ENCODE measurements around the gene SPTLC1. TPM values are rescaled to one million over a fixed set of nuclear protein-coding genes. Genes with fewer than 3 reads are reported as not detected.
"Not testable (repeated sequence)": the region's sequence is repeated elsewhere in the genome, so short reads cannot be mapped to it uniquely, and the experiment has no call there.

The SPTLC1 gene
- total RNA-seq, 2 donors from 2014 or later, result 77.2 to 83.8 TPM

DNA sequence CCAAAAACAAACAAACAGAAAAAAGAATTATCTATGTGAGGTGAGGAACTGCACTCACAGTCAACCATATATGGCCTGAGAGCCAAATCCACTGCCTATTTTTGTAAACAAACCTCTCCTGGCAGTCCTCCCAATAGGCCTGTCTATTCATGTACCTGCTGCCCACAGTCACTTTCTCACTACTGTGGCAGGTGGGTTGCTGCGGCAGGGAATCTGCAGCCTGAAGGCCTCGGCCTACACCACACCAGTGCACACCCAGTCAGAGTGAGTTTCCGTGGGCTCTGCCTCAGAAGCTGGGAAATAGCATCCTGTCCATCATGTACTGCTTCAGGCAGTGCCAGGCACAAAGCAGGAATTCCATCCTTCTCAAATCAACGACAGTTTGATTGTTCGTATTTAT, 82.3 kb downstream of the SPTLC1 start:
- intact Hi-C loops (cut with DNase I), result no loop called here
- Histone ChIP-seq H3K36me3 (no peaks in the 10 kb centered on the region), H3K4me1 (no peaks in the 10 kb centered on the region), H3K9ac (ENCODE audit: low read depth in 2 of 2, low read length in 2 of 2) (no peak overlapping the region), H3K9me3 (no peaks in the 10 kb centered on the region), H3K4me3 (no peak overlapping the region), H3K27me3 (no peaks in the 10 kb centered on the region), H3K27ac (no peak overlapping the region)
- DNase-seq, result no peak
- TF ChIP-seq, protein P1, sequence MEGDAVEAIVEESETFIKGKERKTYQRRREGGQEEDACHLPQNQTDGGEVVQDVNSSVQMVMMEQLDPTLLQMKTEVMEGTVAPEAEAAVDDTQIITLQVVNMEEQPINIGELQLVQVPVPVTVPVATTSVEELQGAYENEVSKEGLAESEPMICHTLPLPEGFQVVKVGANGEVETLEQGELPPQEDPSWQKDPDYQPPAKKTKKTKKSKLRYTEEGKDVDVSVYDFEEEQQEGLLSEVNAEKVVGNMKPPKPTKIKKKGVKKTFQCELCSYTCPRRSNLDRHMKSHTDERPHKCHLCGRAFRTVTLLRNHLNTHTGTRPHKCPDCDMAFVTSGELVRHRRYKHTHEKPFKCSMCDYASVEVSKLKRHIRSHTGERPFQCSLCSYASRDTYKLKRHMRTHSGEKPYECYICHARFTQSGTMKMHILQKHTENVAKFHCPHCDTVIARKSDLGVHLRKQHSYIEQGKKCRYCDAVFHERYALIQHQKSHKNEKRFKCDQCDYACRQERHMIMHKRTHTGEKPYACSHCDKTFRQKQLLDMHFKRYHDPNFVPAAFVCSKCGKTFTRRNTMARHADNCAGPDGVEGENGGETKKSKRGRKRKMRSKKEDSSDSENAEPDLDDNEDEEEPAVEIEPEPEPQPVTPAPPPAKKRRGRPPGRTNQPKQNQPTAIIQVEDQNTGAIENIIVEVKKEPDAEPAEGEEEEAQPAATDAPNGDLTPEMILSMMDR (IDR thresholded peaks at IDR 0.05), result no peak

DNA sequence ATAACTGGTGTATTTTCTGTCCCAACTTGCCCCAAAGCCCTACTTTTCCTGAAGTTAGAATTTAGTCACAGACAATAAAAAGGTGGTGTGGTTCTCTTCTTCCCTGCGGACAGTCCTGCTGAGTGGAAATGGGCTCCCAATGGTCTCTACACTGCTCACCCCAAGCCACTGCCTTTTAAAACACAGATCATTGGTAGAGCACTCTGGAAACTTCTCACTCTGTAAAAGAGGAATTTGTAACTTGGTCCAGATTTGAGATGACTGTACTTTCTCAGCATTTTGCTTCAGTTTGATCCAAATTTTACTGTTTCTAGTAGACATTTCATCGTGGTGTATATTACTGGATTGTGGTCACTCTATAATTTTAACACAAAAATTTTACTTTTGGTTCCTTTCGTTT, 84.8 kb downstream of the SPTLC1 start:
- H3K9ac ChIP-seq (ENCODE audit: low read depth in 2 of 2, low read length in 2 of 2), result no peak overlapping the region
- TF ChIP-seq, protein P1 (IDR thresholded peaks at IDR 0.05), result no peak
- H3K4me3 ChIP-seq, result no peak overlapping the region
- intact Hi-C loops (cut with DNase I), result no loop called here
- no peaks in the 10 kb centered on the region for H3K9me3 ChIP-seq
- no peak for DNase-seq
- no peak overlapping the region for H3K27ac ChIP-seq
- no peaks in the 10 kb centered on the region for H3K36me3 ChIP-seq
- no peaks in the 10 kb centered on the region for H3K27me3 ChIP-seq
- no peaks in the 10 kb centered on the region for H3K4me1 ChIP-seq

DNA sequence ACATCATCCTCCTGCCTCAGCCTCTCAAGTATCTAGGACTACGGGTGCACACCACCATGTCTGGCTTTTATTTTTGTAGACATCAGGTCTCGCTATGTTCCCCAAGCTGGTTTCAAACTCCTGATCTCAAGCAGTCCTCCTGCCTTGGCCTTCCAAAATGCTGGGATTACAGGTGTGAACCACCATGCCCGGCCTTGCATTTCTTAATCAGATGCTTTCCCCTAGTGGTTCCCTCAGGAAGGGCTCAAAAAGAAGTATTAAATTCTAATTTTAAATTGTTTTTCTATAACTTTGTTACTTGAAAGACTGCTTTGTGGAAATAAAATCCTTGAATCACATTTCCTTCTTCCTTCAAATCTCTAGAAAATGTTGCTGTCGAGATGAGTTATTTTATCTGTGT, 85.7 kb downstream of the SPTLC1 start:
- Histone ChIP-seq H3K4me1 (no peaks in the 10 kb centered on the region), H3K27me3 (no peaks in the 10 kb centered on the region), H3K4me3 (no peak overlapping the region), H3K36me3 (no peaks in the 10 kb centered on the region), H3K9ac (ENCODE audit: low read depth in 2 of 2, low read length in 2 of 2) (no peak overlapping the region), H3K27ac (no peak overlapping the region), H3K9me3 (no peaks in the 10 kb centered on the region)
- TF ChIP-seq, protein P1 (IDR thresholded peaks at IDR 0.05), result no peak
- DNase-seq, result no peak
- intact Hi-C loops (cut with DNase I), result no loop called here

DNA sequence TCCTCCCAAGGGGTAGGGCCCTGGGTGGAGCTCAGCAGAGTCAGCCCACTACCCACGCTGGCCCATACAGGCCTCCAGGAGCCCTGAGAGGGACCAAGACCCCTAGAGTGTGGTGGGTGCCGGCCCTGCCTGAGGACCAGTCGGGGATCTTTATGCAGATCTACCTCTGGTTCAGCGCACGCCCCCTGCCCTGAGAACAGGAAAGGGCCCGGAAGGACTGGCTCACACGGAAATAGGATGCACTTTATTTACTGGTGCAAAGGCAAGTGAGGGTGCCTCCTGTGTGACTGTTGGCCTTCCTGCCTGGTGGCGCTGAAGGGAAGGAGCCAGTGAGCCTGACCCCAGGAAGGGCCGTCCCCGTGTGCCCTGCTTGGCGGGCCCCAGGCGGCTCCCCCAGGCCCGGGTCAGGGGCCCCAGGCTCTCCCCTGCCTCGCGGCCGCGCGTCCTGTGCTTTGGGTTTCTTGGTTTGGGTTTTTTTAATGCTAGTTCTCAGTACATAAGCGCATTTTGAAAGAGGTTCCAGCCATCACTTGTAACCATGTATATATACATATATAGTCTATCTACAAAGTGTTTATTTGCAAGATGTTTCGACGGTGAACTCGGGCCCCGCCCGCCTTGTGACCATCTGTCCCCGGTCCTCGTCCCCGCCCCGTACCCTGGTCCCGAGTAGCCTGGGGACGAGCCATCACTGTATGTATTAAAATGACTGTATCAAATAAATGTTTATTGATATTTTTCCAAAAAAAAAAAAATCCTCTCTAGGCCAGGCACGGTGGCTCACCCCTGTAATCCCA, 88.8 kb downstream of the SPTLC1 start:
- Histone ChIP-seq H3K4me1 (no peaks in the 10 kb centered on the region), H3K27me3 (no peaks in the 10 kb centered on the region), H3K27ac (no peak overlapping the region), H3K9ac (ENCODE audit: low read depth in 2 of 2, low read length in 2 of 2) (no peak overlapping the region), H3K9me3 (no peaks in the 10 kb centered on the region), H3K4me3 (no peak overlapping the region), H3K36me3 (no peaks in the 10 kb centered on the region)
- intact Hi-C loops (cut with DNase I), result no loop called here
- DNase-seq, result no peak
- TF ChIP-seq, protein P1 (IDR thresholded peaks at IDR 0.05), result no peak

DNA sequence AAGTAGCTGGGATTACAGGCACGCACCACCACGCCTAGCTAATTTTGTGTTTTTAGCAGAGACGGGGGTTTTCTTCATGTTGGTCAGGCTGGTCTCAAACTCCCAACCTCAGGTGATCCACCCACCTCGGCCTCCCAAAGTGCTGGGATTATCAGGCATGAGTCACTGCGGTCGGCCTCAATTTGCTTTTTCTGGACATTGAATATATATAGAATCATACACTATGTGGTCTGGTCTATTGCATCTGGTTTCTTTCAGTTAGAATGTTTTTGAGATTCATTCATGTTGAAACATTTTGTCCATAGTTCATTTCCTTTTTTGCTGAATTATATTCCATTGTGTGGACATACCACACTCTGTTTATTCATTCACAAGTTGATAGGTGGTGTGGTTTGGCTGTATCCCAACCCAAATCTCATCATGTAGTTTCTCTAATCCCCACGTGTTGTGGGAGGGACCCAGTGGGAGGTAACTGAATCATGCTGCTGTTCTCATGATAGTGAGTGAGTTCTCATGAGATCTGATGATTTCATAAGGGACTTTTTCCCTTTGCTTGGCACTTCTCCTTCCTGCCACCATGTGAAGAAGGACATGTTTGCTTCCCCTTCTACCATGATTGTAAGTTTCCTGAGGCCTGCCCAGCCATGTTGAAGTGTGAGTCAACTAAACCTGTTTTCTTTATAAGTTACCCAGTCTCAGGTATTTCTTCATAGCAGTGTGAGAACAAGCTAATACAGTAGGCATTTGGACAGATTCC, 93.2 kb downstream of the SPTLC1 start:
- H3K27me3 ChIP-seq; H3K27ac ChIP-seq; DNase-seq; H3K36me3 ChIP-seq; H3K4me3 ChIP-seq; H3K4me1 ChIP-seq; H3K9ac ChIP-seq (ENCODE audit: low read depth in 2 of 2, low read length in 2 of 2); H3K9me3 ChIP-seq; intact Hi-C loops (cut with DNase I): not testable (repeated sequence)

DNA sequence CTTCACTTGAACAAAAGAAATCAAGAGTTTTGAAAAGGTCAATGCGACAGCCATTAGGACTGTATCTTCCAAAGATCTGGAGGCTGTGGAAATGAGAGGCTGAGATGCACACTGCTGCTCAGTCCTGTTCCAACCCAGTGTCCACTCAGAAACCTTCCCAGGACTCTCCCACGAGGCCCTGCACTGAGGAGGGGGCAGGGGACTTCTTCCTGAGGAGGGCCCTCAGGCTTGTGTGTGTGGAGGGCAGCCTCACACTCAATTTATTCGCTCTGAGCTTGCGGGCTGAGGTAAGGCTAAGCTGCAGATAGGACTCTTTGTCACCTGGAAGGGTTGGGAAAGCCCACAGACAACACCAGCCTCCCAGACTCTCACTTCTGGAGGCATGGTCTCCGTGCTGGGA, 95.6 kb downstream of the SPTLC1 start:
- Histone ChIP-seq H3K36me3 (no peaks in the 10 kb centered on the region), H3K27ac (no peak overlapping the region), H3K4me3 (no peak overlapping the region), H3K9ac (ENCODE audit: low read depth in 2 of 2, low read length in 2 of 2) (no peak overlapping the region), H3K27me3 (no peaks in the 10 kb centered on the region), H3K4me1 (no peaks in the 10 kb centered on the region), H3K9me3 (no peaks in the 10 kb centered on the region)
- DNase-seq, result no peak
- intact Hi-C loops (cut with DNase I), result no loop called here
- TF ChIP-seq, protein P1 (IDR thresholded peaks at IDR 0.05), result no peak
